ENCODE data around the gene SENP1.

The SENP1 gene

DNA sequence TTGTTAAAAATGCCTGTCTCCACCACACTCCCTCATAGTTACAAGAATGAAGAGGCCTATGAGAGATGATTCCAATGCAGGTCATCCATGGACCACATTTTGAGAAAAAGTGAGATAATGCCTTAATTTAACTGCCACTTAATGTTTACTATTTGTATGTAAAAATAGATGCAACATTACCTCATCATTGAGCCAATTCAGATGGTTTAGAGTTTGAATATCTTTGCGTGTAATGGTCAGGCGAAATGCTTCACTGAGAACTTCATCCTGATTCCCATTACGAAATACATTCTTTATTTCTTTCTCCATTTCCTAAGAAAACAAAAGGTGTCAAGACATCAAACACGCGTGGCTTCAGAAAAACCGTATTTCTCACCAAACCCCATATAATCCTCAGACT is 42.3 kb downstream of the SENP1 start:
- DNase-seq = no peak

GRCh38 chr12:48061938-48062719 is 43.8 kb downstream of the SENP1 start:
- no peak for DNase-seq

DNA sequence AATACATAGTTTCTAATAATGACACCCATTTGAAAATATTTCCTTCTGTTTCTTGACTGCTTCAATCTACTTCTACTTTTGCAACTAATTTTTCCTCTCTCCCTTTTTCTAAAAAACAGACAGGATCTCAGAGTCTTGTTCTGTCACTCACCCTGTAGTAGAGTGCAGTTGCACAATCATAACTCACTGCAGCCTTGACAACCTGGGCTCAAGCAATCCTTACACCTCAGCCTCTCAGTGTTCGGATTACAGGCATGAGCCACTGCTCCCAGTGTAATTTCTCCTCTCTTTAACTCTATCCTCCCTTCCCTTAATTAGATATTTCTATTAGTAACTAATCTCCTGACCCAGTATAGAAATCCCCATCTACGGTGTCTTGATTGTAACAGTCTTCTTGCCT is 45.4 kb downstream of the SENP1 start:
- DNase-seq = no peak

DNA sequence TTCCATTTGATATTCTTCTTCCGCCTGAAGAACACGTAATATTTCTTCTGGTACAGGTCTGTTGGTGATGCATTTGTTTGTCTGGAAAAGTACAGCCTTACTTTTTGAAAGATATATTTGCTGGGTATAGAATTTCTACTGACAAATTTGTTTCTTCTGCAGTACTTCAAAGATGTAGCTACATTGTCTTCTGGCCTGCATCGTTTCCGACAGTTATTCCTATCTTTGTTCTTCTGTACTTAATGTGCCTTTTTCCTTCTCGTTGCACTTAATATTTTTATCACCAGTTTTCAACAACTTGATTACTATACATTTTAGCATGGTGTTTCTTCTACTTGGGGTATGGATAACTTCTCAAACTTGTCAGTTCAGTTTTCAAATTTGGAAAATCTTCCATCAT is 47.1 kb downstream of the SENP1 start:
- no peak for DNase-seq

- DNase-seq = no peak
Measured at GRCh38 chr12:48054955-48055821, 50.7 kb downstream of the SENP1 start.

DNA sequence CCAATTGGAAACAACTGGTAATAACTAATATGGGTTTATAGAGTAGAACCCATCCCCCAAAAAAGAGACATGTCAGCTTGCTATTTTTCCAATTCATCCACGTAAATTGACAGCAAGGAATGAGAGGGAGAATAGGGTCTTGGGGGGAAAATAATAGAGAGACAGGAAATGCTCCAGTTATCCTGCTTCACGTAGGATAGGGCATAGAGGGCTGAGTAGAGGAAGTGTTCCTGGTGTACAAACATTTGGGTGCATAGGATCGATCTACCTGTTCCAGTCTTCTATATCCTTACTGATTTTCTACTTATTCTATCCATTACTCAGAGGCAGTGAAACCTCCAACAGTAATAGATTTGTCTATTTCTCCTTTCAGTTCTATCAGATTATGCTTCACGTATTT is 52.0 kb downstream of the SENP1 start:
- DNase-seq = no peak

DNA sequence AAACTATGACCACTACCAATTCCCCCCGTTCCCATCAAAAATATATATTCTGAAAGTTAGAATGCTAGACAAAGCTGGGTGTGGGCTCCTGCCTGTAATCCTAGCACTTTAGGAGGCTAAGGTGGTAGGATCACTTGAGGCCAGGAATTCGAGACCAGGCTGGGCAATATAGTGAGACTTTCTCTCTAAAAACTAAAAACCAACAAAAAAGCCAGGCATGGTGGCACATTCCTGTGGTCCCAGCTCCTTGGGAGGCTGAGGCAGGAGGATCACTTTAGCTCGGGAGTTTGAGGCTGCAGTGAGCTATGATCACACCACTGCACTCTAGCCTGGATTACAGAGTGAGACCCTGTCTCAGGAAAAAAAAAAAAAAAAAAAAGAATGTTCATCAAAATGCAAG is 52.8 kb downstream of the SENP1 start:
- DNase-seq = no peak

- no peak for DNase-seq
Measured at GRCh38 chr12:48051681-48052080, 54.2 kb downstream of the SENP1 start.

GRCh38 chr12:48050174-48050573 is 55.7 kb downstream of the SENP1 start:
- DNase-seq = no peak

DNA sequence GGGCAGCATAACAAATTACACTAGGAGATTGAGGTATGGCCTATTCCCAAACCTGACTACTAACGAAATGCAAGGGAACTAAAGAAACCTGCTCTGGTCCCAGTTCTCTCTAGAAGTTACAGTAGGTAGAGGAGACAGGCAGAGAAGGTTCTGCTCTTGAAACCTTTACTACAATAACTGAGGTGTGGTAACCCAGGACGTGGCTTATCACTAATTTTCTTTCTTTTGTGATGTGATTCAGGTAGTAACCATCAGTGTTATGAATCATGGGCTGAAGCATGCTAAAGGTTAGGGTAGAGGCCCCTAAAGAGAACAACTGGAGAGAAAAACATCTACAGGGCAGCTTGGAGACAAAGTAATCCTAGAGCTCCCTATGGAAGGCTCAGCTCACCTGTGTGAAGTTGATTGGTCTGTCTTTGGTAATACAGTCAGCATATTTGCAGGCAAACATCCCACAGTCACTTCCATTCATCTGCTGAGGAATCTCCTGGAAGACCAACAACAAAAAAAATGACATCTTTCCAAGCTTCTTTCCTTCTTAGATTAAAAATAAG is 59.8 kb downstream of the SENP1 start:
- no peak for DNase-seq

DNA sequence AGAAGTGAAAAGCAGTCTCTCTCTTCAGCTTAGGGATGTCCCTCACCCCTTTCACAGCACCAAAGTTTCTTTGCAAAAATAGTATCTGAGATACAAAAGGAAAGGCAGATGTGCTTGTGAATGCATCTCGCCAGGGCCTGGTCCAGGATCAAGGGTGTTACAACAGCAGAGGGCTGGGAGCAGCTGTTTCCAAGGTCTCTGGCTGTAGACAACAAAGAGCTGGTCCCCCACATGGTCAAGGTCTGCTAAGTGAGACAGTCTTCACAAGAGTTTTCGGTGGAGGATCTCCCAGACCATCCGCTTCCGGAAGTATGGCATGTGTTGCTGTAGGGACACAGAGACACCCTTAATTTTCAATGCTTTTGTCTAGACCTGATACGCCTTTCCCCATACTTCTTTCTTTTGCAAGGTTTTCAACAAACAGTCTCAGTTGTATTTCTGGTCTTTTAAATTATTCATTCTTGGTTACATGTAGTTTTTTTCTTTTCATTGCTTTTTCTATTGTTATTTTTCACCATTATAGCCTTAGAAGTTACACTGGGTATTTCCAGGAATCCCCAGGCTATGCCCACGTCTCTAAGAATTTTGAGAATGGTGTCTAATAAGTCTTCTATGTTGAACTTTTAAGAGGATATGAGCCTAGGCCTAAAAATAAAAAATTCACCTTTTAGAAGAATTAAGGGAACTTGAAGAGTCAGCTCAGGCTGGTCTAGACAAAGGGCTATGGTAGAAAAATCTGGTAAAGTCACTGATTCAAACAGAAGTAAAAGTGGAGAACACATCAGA is 60.6 kb downstream of the SENP1 start:
- DNase-seq = no peak

GRCh38 chr12:48044396-48044795 is 61.5 kb downstream of the SENP1 start:
- no peak for DNase-seq

- DNase-seq = no peak
Measured at GRCh38 chr12:48043771-48044170, 62.1 kb downstream of the SENP1 start.

- no peak for DNase-seq
Measured at GRCh38 chr12:48041591-48042423, 64.1 kb downstream of the SENP1 start.

- DNase-seq = no peak
Measured at GRCh38 chr12:48040354-48040753, 65.5 kb downstream of the SENP1 start.

GRCh38 chr12:48039151-48039550 is 66.7 kb downstream of the SENP1 start:
- no peak for DNase-seq

DNA sequence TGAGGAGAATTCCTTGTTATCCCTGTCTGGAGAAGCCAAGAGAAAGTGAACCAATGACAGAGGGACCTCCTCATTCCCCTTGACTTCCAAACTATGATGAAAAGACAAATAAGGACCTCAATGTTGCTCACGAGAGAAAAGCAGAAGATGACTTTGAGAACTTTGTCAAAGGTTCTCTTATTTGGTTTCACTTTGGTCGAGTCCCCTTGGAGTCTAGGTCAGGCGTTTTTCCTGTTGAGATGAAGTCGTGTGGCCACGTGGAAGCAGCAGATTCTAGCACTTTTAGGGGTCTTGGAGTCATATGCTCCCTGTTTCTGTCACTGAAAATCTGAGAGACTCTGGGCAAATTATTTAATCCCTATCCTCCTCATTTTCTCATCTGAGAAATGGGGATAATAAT is 67.8 kb downstream of the SENP1 start:
- no peak for DNase-seq

DNA sequence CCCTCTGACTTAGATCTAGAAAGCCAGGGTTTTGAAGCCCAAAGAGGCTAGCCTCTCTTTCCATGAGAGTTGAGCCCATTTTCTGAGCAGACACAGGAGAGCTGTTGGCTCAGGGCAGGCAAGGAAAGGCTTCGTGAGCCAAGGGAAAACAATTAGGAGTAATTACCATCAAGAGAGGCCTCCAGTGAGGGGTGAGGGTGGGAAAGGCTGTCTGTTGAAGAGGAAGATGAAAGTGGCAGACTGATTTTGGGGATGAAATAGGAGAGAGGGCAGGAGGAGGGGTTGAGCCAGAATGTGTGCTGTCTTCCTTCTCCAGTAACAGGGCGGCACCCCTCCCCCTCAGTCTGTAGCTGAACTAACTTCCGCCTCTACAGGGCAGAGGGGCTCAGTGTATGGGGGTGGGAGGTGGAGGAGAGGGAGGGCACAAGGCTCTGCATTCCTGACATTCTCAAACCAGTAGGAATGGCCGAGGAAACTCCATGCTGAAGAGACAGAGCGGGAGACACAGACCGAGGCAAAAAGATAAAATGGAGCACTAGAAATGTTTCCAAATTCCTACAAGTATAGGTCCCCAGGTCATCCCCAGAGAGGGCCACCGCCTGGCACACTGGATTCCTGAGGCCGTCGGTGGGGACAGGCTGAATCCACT is 68.5 kb downstream of the SENP1 start:
- DNase-seq = no peak

DNA sequence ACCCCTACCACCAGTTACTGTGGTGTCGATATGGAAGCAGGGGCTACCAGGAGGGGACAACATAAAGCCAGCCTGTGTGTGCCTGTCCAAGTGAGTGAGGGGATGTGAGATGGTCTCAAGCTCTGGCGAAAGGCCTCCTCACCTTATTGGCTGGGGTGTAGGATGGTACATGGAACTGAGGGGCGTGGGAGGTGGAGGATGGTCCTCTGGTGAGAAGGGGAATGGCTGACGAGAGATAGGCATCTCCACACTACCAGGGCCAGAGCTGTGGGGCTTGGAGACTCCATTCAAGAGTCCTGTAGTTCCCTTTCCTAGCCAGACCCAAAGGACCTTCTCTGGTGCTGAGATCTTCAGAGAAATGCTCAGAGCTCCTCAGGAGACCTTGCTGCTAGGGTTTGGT is 69.1 kb downstream of the SENP1 start:
- DNase-seq = no peak

DNA sequence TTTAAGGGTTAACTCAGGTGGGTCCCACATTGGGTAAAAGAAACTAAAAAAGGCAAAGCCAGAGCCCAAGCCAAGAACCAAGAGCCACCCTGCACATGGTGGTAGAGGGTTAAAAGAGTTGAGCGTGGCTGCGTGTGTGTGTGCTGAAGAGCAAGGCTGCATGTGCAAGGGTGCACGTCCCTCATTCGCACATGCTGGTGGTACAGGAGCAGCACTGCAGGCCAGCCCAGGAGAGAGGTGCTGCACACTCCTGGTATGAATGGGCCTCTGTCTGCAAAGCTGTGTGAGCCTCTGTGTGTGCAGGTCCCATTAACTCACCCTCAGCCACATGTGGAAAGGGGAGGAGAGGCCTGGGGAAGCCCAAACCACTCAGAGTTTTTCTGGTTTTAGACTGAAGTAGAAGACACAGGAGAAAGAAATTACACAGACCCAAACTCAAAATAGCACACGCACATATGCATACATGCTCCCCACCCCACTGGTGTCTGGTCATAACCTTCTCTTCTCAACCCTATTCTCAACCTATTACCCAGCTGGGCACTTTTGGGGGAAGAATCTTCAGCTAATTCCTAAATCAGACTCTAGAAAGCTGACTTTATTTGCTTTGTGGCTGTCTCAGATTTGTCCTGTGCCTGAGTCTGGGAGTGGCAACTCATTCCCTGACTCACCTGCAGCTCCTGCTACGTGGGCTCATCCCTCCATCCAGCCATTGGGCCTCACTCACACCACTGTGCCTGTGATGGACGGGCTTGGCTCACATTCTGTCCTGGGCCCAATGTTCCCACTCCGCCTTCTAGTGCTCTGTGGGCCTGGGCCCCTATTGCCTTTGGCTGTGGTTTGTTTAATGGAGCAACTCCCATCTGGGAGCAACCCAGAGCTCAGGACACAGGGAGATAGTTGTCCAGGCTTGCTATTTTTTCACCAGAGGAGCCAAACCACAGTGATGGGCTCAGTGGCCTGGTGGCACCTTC is 70.8 kb downstream of the SENP1 start:
- DNase-seq = no peak
